Measurements from ENCODE around the gene BHLHA15. TPM values are rescaled to one million over a fixed set of nuclear protein-coding genes. Genes with fewer than 3 reads are reported as not detected.

The BHLHA15 gene
- total and polyA plus RNA-seq, 3 donors from 2014 or later, result 0.50 to 2.4 TPM; not detected in 1

DNA sequence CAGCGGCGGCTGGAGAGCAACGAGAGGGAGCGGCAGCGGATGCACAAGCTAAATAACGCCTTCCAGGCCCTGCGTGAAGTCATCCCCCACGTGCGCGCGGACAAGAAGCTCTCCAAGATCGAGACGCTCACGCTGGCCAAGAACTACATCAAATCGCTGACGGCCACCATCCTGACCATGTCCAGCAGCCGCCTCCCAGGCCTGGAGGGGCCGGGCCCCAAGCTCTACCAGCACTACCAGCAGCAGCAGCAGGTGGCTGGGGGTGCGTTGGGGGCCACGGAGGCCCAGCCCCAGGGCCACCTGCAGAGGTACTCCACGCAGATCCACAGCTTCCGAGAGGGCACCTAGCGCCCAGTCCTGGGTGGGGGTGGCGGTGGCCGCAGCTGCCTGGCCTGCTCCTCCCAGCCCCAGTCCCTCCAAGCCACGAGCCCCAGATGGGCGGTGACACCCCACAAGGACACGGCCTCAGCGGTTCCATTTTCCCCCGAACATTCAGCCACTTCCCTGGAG lies 1.3 kb downstream of the BHLHA15 start:
- Histone ChIP-seq H3K36me3 (ENCODE audit: low read depth, missing control alignments) (no peaks in the 10 kb centered on the region), H3K9me3 (no peaks in the 10 kb centered on the region), H3K27me3 (no peaks in the 10 kb centered on the region), H3K4me3 (no peak overlapping the region), H3K27ac (no peak overlapping the region), H3K4me1 (no peaks in the 10 kb centered on the region)
- intact Hi-C loops (cut with DNase I; ENCODE audit: low total_unique reads), result no loop called here
- DNase-seq, result no peak
- 92 to 98% methylated on average over 10 to 30 of the region's 30 CpGs for WGBS, 2 donors
- TF ChIP-seq, protein P1, sequence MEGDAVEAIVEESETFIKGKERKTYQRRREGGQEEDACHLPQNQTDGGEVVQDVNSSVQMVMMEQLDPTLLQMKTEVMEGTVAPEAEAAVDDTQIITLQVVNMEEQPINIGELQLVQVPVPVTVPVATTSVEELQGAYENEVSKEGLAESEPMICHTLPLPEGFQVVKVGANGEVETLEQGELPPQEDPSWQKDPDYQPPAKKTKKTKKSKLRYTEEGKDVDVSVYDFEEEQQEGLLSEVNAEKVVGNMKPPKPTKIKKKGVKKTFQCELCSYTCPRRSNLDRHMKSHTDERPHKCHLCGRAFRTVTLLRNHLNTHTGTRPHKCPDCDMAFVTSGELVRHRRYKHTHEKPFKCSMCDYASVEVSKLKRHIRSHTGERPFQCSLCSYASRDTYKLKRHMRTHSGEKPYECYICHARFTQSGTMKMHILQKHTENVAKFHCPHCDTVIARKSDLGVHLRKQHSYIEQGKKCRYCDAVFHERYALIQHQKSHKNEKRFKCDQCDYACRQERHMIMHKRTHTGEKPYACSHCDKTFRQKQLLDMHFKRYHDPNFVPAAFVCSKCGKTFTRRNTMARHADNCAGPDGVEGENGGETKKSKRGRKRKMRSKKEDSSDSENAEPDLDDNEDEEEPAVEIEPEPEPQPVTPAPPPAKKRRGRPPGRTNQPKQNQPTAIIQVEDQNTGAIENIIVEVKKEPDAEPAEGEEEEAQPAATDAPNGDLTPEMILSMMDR (IDR thresholded peaks at IDR 0.05), result no peak
- no peak for TF ChIP-seq POLR2A (IDR thresholded peaks at IDR 0.05)

DNA sequence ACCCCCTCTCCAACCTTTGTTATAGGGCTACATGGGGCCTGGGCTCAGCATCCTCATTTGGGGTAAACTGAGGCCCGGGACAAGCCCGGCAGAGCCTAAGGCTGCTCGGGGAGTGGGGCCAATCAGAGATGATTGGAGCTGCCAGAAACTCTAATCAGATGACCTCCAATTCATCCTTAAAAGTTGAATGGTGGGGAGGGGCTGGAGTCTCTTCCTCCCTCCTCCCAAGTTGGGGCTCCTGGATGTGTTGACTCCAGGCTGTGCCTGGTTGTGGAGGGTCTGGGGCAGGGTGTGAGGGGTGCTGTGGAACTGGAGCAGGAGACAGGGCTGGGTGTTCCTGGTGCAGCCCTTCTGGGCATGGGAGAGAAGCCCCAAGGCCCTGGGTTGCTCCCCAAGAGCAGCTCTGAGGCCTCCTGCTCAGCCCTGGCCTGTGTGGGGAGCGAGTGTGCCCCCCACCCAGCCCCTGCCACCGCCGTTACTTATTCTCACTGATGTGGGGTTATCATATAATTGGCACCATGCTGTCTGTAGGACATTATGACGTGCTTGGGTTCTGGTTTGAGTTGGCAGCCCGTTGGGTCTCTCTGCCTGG lies 2.2 kb downstream of the BHLHA15 start:
- Histone ChIP-seq H3K9me3 (no peaks in the 10 kb centered on the region), H3K4me1 (no peaks in the 10 kb centered on the region), H3K27me3 (no peaks in the 10 kb centered on the region), H3K27ac (no peak overlapping the region), H3K36me3 (ENCODE audit: low read depth, missing control alignments) (no peaks in the 10 kb centered on the region), H3K4me3 (no peak overlapping the region)
- TF ChIP-seq, protein P1 (IDR thresholded peaks at IDR 0.05), result no peak
- TF ChIP-seq POLR2A (IDR thresholded peaks at IDR 0.05), result no peak
- DNase-seq, result no peak
- WGBS, 2 donors, result 90 to 94% methylated on average over 3 to 8 of the region's 8 CpGs
- intact Hi-C loops (cut with DNase I; ENCODE audit: low total_unique reads), result no loop called here

DNA sequence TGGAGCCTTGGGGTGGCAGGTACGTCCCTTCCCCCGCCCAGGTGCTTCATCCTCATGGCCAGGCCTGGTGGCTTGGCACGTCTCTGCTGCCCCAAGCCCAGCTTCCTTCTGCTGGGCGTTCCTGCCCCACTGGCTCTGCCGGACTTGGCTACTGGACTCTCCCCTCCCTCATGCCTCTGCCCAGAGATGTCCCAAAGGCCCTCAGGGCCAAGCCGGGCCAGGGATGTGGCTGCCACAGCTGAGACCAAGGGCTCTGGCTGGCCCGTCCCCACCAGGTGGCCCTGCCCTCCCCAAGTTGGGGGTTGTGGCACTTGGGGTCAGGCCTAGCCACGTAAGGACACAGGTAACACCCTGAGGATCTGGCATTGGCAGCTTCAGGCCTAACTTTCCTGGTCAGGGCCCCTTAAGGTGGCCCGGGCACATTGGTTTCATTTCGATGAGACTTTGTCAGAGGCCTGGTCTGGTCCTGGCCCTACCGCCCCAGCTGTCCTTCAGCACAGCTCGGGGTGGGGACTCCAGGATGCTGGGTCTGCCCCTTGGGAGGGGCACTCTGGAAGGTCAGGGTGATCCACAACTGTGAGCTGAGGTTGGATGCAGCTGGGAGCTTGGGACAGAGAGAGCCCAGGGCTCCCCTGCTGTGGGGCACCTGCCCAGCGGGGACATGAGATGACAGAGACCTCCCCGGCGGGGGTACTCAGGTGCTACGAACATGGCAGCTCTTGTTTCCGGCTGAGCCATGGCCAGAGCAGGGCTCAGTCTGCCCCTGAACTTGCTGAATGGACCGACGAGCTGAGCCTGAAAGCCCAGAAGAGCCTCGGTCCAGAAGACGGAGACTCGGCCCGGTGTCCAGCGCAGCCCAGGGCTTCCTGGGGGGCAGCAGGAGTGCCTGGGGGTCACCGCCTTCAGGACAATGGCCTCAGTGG lies 2.9 kb downstream of the BHLHA15 start:
- WGBS, 2 donors, result 88 to 100% methylated on average over 2 to 22 of the region's 25 CpGs
- H3K27ac ChIP-seq, result no peak overlapping the region
- no peak overlapping the region for H3K4me3 ChIP-seq
- no peaks in the 10 kb centered on the region for H3K9me3 ChIP-seq
- intact Hi-C loops (cut with DNase I; ENCODE audit: low total_unique reads), result no loop called here
- H3K36me3 ChIP-seq (ENCODE audit: low read depth, missing control alignments), result no peaks in the 10 kb centered on the region
- no peaks in the 10 kb centered on the region for H3K4me1 ChIP-seq
- DNase-seq, result no peak
- no peaks in the 10 kb centered on the region for H3K27me3 ChIP-seq
- TF ChIP-seq POLR2A (IDR thresholded peaks at IDR 0.05), result no peak
- TF ChIP-seq, protein P1 (IDR thresholded peaks at IDR 0.05), result no peak

DNA sequence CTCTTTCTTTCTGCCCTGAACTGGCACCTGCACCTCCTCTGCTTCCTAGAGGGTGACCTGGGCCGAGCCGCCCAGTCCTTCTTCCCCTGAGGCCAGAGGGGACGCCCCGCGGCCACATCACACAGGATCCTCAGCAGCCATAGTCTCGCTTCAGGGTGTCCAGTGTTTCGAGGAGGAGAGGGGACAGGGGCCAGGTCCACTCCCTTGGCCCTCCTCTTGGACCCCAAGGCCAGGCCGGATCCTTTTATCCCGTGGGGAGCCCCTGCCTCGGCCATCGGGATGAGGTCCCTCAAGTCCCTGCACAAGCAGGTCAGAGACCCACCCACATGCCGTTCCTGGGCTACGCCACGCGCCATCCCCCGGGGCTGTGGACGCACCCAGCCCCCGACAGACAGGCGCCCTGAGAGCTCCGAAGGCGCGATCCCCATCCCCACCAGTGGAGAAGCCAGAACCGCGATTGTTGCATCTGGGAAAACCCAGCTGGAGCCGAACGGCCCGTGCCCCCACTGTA lies 3.6 kb downstream of the BHLHA15 start:
- intact Hi-C loops (cut with DNase I; ENCODE audit: low total_unique reads), result no loop called here
- Histone ChIP-seq H3K27me3 (no peaks in the 10 kb centered on the region), H3K4me3 (no peak overlapping the region), H3K4me1 (no peaks in the 10 kb centered on the region), H3K27ac (no peak overlapping the region), H3K9me3 (no peaks in the 10 kb centered on the region), H3K36me3 (ENCODE audit: low read depth, missing control alignments) (no peaks in the 10 kb centered on the region)
- WGBS, 2 donors, result 88 to 96% methylated on average over 5 to 27 of the region's 27 CpGs
- TF ChIP-seq, protein P1 (IDR thresholded peaks at IDR 0.05), result no peak
- TF ChIP-seq POLR2A (IDR thresholded peaks at IDR 0.05), result no peak
- DNase-seq, result no peak
